Cerebellar nuclear complex (tissue), 1 donor: ENCODE data around the gene C1orf35.

Experiments
- DNase-seq, 2 experiments: peaks; one replicate each; lab custom pipeline; 2025; lab: John Stamatoyannopoulos, UW

Gene C1orf35

GRCh38 chr1:228079013-228079412 lies 24.1 kb downstream of the C1orf35 start:
- no peak for DNase-seq

GRCh38 chr1:228077565-228078330 lies 25.4 kb downstream of the C1orf35 start:
- DNase-seq, result no peak

- no peak for DNase-seq
Measured at GRCh38 chr1:228076796-228077430, 26.2 kb downstream of the C1orf35 start.

- no peak for DNase-seq
Measured at GRCh38 chr1:228075801-228076271, 27.3 kb downstream of the C1orf35 start.

GRCh38 chr1:228074954-228075730 lies 28.0 kb downstream of the C1orf35 start:
- no peak for DNase-seq

GRCh38 chr1:228073857-228074545 lies 29.1 kb downstream of the C1orf35 start:
- no peak for DNase-seq

- DNase-seq, result no peak
Measured at GRCh38 chr1:228073061-228073856, 29.9 kb downstream of the C1orf35 start.

- DNase-seq, result no peak
Measured at GRCh38 chr1:228072658-228073043, 30.5 kb downstream of the C1orf35 start.

GRCh38 chr1:228071839-228072657 lies 31.1 kb downstream of the C1orf35 start:
- no peak for DNase-seq

GRCh38 chr1:228070851-228071250 lies 32.3 kb downstream of the C1orf35 start:
- DNase-seq, result no peak

- no peak for DNase-seq
Measured at GRCh38 chr1:228070173-228070572, 33.0 kb downstream of the C1orf35 start.

GRCh38 chr1:228068359-228068758 lies 34.8 kb downstream of the C1orf35 start:
- no peak for DNase-seq

GRCh38 chr1:228066891-228067654 lies 36.1 kb downstream of the C1orf35 start:
- no peak for DNase-seq

GRCh38 chr1:228066416-228066815 lies 36.7 kb downstream of the C1orf35 start:
- no peak for DNase-seq

- no peak for DNase-seq
Measured at GRCh38 chr1:228065543-228066347, 37.4 kb downstream of the C1orf35 start.

GRCh38 chr1:228064741-228065542 lies 38.2 kb downstream of the C1orf35 start:
- no peak for DNase-seq

- no peak for DNase-seq
Measured at GRCh38 chr1:228064296-228064695, 38.8 kb downstream of the C1orf35 start.
